Muscle layer of duodenum (tissue), 2 donors: ENCODE measurements around the gene TMEM150B.

ENCODE experiments used
- H3K27ac ChIP-seq: one replicate; pipeline ENCODE4 v1.7.0; 2013; ENCODE audit warnings: mild to moderate bottlenecking, low read length
- H3K27me3 ChIP-seq: one replicate; pipeline ENCODE4 v1.7.0; 2013; ENCODE audit warnings: low read depth, mild to moderate bottlenecking, control low read depth, low read length
- H3K36me3 ChIP-seq, 2 donors: one replicate each; pipeline ENCODE4 v1.7.0; 2013; ENCODE audit warnings: low read length in 2 of 2, control low read depth in 1 of 2, mild to moderate bottlenecking in 1 of 2; ENCODE audit not compliant: insufficient read depth in 2 of 2, control insufficient read depth in 1 of 2
- H3K4me1 ChIP-seq, 2 donors: one replicate each; pipeline ENCODE4 v1.7.0; 2013; ENCODE audit warnings: low read length in 2 of 2, mild to moderate bottlenecking in 2 of 2, control low read depth in 1 of 2, moderate library complexity in 1 of 2; ENCODE audit not compliant: insufficient read depth in 2 of 2, control insufficient read depth in 1 of 2
- H3K4me3 ChIP-seq, 2 donors: one replicate each; pipeline ENCODE4 v1.7.0; 2013; ENCODE audit warnings: low read length in 2 of 2, low read depth in 1 of 2, mild to moderate bottlenecking in 1 of 2
- H3K9me3 ChIP-seq, 2 donors: one replicate each; pipeline ENCODE4 v1.7.0; 2013; ENCODE audit warnings: low read length in 2 of 2, control low read depth in 1 of 2, mild to moderate bottlenecking in 1 of 2; ENCODE audit not compliant: control insufficient read depth in 1 of 2
- donor health status: healthy.

The TMEM150B gene

DNA sequence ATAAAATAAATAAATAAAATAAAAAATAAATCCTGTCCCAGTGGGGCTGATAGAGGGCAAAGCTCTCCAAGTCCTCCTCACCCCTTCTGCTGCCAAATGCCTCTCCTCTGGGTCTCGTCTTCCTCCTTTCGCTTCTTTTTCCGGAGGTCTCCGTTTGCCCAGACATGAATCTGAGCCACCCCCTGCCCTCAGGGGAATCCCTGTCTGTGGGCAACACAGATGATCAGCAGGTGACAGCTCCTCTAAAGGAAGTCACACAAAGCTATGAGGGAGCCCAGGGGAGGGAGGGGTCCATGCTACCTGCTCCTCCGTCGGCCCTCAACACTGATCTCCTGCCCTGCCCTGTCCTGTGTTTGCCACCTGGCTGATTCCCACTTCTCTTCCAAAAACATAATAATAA, 479 bp downstream of the TMEM150B start:
- Histone ChIP-seq H3K27me3 (peaks cover 3% of the 10 kb centered on the region), H3K4me3 (peak overlapping the region in 1 of 2 donors; percentile 37), H3K4me1 (no peaks in the 10 kb centered on the region), H3K9me3 (no peaks in the 10 kb centered on the region), H3K27ac (peak overlapping the region; percentile 58), H3K36me3 (no peaks in the 10 kb centered on the region)

DNA sequence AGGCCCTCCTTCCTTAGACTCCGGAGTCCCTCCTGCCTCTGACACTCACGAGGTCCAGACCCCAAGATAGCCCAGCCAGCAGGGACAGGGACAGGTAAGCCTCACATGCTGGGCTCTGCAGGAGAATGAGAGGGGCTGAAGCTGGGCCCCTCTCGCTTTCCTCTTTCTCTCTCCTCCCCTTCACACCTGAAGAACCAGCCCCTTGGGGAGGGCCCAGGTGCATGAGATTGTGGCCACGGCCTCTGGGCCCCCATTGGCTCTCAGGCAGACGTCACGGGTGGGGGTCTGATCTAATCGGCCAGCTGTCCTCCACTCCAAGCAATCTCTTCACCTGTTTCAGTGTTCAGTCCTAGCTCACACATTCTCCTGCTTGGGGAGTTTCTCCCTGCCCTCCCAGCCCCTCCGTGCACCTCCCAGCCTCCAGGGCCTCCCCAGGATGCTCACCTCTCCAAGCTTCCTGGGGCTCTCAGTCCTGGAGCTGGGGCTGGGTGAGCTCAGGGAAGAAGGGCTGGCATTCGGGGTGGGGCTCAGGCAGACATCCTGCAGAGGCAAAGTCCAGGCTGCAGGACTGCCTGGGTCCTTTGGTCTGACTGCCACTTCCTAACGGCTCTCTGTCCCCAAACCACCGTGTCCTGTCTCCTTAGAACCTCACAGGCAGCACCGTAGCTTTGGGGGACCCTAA, 2.8 kb downstream of the TMEM150B start:
- peaks cover 3% of the 10 kb centered on the region for H3K27me3 ChIP-seq
- H3K9me3 ChIP-seq, result no peaks in the 10 kb centered on the region
- no peaks in the 10 kb centered on the region for H3K4me1 ChIP-seq
- no peaks in the 10 kb centered on the region for H3K36me3 ChIP-seq
- H3K27ac ChIP-seq, result peak overlapping the region; percentile 67
- peak overlapping the region in 1 of 2 donors; percentile 37 for H3K4me3 ChIP-seq

DNA sequence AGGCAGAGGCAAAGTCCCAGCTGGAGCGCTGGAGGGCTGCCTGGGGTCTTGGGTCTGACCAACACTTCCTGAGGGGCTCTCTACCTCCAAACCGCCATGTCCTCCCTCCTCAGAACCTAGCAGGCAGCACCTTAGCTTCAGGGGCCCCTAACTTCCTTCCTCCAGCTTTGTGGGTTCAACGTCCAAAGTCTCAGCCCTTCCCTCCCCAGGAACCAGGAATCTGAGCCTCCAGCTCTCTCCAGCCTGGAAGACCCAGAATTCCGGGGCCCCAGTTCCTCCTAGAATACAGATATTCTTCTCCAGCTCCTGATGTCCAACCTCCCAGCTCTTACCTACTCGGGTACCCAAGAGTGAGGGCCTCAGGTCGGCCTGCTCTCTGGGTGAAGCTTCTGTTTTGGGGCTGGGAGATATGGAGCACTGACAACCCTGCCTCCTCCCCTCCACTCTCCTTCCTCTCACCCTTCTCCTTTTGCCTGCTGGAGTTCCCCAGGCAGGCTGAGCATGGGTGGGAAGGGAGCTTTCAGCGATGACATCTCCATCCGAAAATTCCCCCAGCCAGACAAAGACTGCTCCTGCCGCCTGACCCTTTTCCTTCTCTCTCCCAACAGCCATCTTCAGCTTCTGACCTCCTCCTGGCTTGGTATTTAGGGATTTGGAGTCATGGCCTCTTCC, 3.5 kb downstream of the TMEM150B start:
- Histone ChIP-seq H3K27ac (peak overlapping the region; percentile 67), H3K9me3 (no peaks in the 10 kb centered on the region), H3K4me3 (peak overlapping the region in 1 of 2 donors; percentile 37), H3K27me3 (peaks cover 3% of the 10 kb centered on the region), H3K36me3 (no peaks in the 10 kb centered on the region), H3K4me1 (no peaks in the 10 kb centered on the region)

DNA sequence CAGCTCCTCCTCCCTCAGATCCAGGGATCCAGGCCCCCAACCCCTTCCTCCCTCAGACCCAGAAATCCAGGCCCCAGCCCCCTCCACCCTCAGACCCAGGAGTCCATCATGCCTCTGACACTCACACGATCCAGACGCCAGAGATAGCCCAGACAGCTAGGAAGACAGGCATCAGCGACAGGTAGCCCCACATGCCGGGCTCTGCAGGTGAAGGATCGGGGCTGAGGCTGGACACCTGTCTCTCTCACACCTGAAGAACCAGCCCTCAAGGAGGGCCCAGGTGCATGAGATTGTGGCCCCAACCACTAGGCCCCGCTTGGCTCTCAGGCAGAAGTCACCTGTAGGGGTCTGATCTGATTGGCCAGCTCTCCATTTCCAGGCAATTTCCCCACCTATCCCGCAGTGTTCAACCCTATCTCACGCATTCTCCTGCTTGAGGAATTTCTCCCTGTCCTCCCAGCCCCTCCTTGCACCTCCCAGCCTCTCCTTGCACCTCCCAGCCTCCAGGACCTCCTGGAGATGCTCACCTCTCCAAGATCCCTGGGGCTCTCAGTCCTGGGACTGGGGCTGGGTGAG, 4.2 kb downstream of the TMEM150B start:
- peak overlapping the region in 1 of 2 donors; percentile 37 for H3K4me3 ChIP-seq
- no peaks in the 10 kb centered on the region for H3K36me3 ChIP-seq
- no peaks in the 10 kb centered on the region for H3K9me3 ChIP-seq
- H3K27ac ChIP-seq, result peak overlapping the region; percentile 67
- peaks cover 3% of the 10 kb centered on the region for H3K27me3 ChIP-seq
- H3K4me1 ChIP-seq, result no peaks in the 10 kb centered on the region

DNA sequence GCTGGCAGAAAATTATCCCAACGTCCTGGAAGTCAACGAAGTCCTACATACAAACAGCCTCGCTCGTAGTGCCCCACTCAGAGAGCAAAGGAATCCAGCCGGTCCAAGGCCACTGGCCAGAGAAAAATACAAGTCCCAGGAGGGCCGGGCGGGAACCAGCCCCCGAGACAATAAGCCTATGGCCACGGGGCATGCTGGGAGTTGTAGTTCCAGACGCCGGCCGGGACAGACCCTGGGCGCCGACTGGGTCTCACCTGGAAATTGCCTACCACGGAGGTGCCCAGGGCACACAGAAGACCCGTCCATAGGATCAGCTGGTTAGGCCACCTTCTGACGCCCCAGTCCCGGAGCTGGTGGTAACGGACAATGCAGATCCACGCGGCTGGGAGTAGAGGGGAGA, 5.4 kb downstream of the TMEM150B start:
- Histone ChIP-seq H3K36me3 (no peaks in the 10 kb centered on the region), H3K9me3 (no peaks in the 10 kb centered on the region), H3K4me1 (no peaks in the 10 kb centered on the region), H3K27me3 (peaks cover 3% of the 10 kb centered on the region), H3K27ac (no peak overlapping the region), H3K4me3 (peak overlapping the region in 1 of 2 donors; percentile 11)

DNA sequence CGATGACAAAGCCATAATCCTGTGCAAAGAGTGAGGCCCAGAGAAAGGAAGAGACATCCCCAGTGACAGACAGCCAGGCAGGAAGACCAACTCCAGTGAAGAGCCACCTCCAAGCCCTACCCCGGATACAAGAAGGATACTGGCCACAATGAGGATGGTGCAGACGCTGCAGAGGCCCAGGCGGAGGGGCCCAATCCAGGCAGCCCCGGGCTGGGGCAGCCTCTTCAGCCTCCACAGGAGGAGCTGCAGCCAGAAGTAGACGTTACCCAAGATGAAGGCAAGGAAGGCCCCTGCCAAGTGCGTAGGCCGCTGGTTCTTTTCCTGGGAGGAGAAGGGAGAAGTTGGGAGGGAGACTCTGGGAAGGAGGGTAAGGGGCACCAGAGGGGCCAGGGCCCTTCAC, 8.5 kb downstream of the TMEM150B start:
- no peaks in the 10 kb centered on the region for H3K9me3 ChIP-seq
- H3K36me3 ChIP-seq, result no peaks in the 10 kb centered on the region
- H3K27me3 ChIP-seq, result peaks cover 3% of the 10 kb centered on the region
- no peak overlapping the region for H3K27ac ChIP-seq
- no peak overlapping the region for H3K4me3 ChIP-seq
- H3K4me1 ChIP-seq, result no peaks in the 10 kb centered on the region

DNA sequence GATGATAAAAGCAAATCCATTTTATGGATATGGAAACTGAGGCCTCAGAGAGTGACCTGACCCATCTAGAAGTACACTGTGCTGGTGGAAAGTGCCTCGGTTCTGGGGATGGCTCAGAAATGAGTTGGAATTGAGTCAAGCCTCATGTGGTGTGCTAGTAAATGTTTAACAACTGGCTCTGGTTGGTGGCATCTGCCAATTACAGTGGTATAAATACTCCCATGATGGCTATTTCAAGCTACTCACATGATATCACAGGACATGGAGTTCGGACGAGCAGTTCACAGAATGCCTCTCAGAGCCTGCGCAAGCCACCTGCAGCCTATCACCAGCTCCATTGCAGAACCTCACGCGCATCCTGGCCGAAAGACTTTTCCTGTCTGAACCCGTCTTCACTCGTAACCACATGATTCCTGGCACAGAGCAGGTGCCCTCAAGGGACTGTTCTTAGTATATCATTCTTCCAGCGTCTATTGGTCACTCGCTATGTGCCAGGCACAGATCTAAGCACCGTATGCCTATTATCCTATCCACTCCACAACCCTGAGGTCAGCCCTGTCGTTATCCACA, 9.1 kb downstream of the TMEM150B start:
- H3K27ac ChIP-seq, result no peak overlapping the region
- H3K9me3 ChIP-seq, result no peaks in the 10 kb centered on the region
- H3K4me3 ChIP-seq, result no peak overlapping the region
- H3K36me3 ChIP-seq, result no peaks in the 10 kb centered on the region
- no peaks in the 10 kb centered on the region for H3K4me1 ChIP-seq
- H3K27me3 ChIP-seq, result peaks cover 3% of the 10 kb centered on the region

DNA sequence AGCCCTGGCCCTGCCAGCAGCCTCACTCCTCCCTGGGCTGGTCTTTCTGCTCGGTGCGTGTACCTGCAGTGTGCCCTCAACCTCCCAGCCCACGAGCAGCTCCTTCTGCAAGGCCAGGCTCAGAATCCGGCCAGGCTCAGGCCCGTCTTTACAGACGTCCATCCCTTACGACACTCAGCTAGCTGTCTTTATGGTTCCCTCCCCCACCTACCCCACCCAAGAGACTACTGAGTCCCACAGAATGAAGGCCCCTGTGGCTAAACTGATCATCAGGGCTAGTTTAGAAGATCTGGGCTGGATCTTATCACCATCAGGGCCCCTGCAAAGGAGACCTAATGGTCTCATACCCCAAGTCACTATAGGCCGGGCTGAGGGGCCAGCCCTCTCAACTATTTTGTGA, 10.7 kb downstream of the TMEM150B start:
- no peaks in the 10 kb centered on the region for H3K4me1 ChIP-seq
- H3K27ac ChIP-seq, result no peak overlapping the region
- peaks cover 0 to 8% of the 10 kb centered on the region in 2 donors for H3K36me3 ChIP-seq
- no peak overlapping the region for H3K4me3 ChIP-seq
- H3K9me3 ChIP-seq, result no peaks in the 10 kb centered on the region
- H3K27me3 ChIP-seq, result no peaks in the 10 kb centered on the region

DNA sequence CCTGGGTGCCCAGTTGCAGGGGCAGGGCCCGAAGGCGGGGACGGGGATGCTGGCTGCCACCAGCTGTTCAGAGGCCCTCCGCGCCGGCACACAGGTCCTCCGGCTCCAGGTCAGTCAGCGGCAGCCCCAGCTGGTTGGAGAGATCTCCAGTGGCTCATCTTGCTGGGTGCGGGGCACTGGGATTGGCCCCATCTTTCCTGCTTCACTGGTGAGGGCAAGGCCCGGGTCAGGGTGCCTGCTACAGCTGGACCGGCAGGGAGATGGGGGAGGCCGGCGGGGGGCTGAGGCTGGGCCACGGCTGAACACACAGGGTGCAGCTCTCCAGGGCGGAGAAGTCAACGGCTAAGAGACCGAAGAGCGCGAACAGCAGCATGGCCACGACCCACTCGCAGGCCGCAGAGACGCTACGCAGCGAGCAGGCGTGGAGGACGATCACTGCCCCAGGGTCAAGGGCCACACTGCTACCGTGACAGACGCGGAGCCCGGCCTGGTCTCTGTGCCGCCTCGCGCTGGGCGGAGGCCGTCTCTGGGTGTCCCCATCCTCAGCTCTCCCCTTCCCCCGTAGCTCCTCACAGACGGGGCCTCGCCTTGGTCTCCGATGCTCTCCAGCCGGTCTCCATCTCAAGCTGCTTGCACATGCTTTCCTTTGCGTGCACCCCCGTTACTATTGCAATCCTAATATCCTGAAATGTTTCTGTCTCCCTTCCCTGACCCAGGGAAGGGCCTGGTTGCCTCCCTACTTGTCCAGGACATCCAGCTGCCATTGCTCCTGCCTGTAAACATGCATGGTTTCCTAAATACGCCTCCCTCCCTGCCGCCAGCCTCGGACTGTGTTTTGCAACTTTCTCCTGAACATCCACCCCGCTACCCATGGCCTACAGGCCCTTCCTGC, 12.3 kb downstream of the TMEM150B start:
- no peak overlapping the region for H3K27ac ChIP-seq
- no peak overlapping the region for H3K4me3 ChIP-seq
- H3K36me3 ChIP-seq, result peaks cover 0 to 19% of the 10 kb centered on the region in 2 donors
- no peaks in the 10 kb centered on the region for H3K9me3 ChIP-seq
- no peaks in the 10 kb centered on the region for H3K4me1 ChIP-seq
- H3K27me3 ChIP-seq, result no peaks in the 10 kb centered on the region

DNA sequence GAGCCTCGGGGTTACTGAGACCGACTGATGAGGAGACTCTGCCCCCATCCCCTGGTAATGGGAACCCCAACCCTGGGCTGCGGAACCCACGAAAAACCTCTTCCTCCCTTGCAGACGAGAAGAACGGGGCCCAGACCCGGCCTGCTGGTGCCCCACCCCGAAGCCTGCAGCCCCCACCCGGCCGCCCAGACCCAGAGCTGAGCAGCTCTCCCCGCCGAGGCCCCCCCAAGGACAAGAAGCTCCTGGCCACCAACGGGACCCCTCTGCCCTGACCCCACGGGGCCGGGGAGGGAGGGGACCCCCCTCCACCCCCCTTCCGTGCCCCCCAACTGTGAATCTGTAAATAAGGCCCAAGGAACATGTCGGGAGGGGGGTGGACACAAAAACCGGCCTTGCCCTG, 13.3 kb downstream of the TMEM150B start:
- Histone ChIP-seq H3K9me3 (no peaks in the 10 kb centered on the region), H3K4me3 (no peak overlapping the region), H3K4me1 (no peaks in the 10 kb centered on the region), H3K27ac (no peak overlapping the region), H3K36me3 (peaks cover 0 to 22% of the 10 kb centered on the region in 2 donors), H3K27me3 (no peaks in the 10 kb centered on the region)

DNA sequence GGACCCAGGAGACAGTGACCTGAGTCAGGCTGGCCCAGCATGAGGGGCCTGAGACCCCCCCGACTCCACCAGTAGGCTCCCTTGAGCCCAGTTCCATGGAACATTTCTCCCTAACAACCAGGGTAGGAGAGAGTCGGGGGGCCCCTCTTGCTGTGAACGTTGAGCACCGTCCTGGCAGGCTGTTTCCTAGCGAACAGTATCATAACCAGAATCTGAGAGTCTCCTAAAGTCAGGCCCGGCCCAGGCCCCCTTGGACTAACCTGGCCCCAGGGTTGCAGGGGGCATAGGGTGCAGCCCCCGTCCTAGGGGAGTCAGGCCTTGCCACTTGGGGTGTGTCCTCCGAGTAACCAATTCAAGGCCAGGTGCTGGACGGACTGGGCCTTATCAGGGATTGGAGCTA, 13.7 kb downstream of the TMEM150B start:
- H3K4me1 ChIP-seq, result no peaks in the 10 kb centered on the region
- H3K4me3 ChIP-seq, result no peak overlapping the region
- peaks cover 0 to 26% of the 10 kb centered on the region in 2 donors for H3K36me3 ChIP-seq
- no peak overlapping the region for H3K27ac ChIP-seq
- no peaks in the 10 kb centered on the region for H3K27me3 ChIP-seq
- no peaks in the 10 kb centered on the region for H3K9me3 ChIP-seq
